Esophagus squamous epithelium (tissue), 5 donors: ENCODE results near the gene ERC2. TPM values are rescaled to one million over a fixed set of nuclear protein-coding genes. Genes with fewer than 3 reads are reported as not detected.
A peak's percentile ranks its signal among the peaks of the same experiment; 100 is the strongest.

Experiments
- DNase-seq: peaks from one replicate; lab custom pipeline; 2025; lab: John Stamatoyannopoulos, UW
- H3K27ac ChIP-seq, 4 donors: fragments of 200-600 bp; sonication (generic); one replicate each; pipeline ENCODE4 v1.5.1; 2016 to 2019; ENCODE audit warnings: mild to moderate bottlenecking in 1 of 4
- H3K27me3 ChIP-seq, 4 donors: fragments of 200-600 bp; sonication (generic); 1 replicate in 3 of 4; 2 replicates in 1 of 4; pipeline versions ENCODE4 v1.5.1 to v1.6.0; 2017 to 2021; ENCODE audit warnings: antibody characterized with exemption in 1 of 4
- H3K36me3 ChIP-seq, 3 donors: fragments of 200-600 bp; sonication (generic); one replicate each; pipeline ENCODE4 v1.5.1; 2016 to 2019
- H3K4me1 ChIP-seq, 3 donors: fragments of 200-600 bp; sonication (generic); one replicate each; pipeline ENCODE4 v1.5.1; 2017 to 2019
- H3K4me3 ChIP-seq, 4 donors: fragments of 200-600 bp; sonication (generic); 1 replicate in 3 of 4; 2 replicates in 1 of 4; pipeline ENCODE4 v1.5.1; 2016 to 2019; ENCODE audit warnings: mild to moderate bottlenecking in 2 of 4, moderate library complexity in 1 of 4
- H3K9me3 ChIP-seq, 3 donors: fragments of 200-600 bp; sonication (generic); one replicate each; pipeline ENCODE4 v1.5.1; 2016 to 2019
- POLR2A ChIP-seq, 4 donors: fragments of 450-650 bp; IDR thresholded peaks; one replicate each; pipeline ENCODE4 v1.6.1; 2017; ENCODE audit warnings: antibody characterized with exemption in 4 of 4, mild to moderate bottlenecking in 4 of 4, moderate library complexity in 3 of 4
- WGBS, 2 donors: methylation state at CpG; one replicate each; pipeline ENCODE4 v1.1.5; 2018; 5-methylcytosine and 5-hydroxymethylcytosine counted together
- intact Hi-C: fragments of 100-400 bp; cut with DNase I; formaldehyde crosslinking; loops from one replicate; pipeline ENCODE4 v1.15.0; 2022
- total RNA-seq, 4 donors: library from RNA; depleted of rRNA; stranded (reverse); fragments of >200 nt; gene quantifications; one replicate each; pipeline ENCODE4 v1.1.0, GENCODE V29; 2016
- TF ChIP-seq, protein P1 (sequence below), 6 experiments: fragments of 450-650 bp in 4 of 6; fragments of 200-600 bp in 2 of 6; sonication (generic) in 2 of 6; IDR thresholded peaks; one replicate each; pipeline ENCODE4 v1.5.1; 2016 to 2019; ENCODE audit warnings: antibody characterized with exemption in 6 of 6, mild to moderate bottlenecking in 4 of 6, moderate library complexity in 4 of 6
- donor health status: DM: yes; HTN: yes; CAD: no.

ERC2 gene
- total RNA-seq, 4 donors from 2014 or later, result 0.12 to 1.9 (median 0.86) TPM

DNA sequence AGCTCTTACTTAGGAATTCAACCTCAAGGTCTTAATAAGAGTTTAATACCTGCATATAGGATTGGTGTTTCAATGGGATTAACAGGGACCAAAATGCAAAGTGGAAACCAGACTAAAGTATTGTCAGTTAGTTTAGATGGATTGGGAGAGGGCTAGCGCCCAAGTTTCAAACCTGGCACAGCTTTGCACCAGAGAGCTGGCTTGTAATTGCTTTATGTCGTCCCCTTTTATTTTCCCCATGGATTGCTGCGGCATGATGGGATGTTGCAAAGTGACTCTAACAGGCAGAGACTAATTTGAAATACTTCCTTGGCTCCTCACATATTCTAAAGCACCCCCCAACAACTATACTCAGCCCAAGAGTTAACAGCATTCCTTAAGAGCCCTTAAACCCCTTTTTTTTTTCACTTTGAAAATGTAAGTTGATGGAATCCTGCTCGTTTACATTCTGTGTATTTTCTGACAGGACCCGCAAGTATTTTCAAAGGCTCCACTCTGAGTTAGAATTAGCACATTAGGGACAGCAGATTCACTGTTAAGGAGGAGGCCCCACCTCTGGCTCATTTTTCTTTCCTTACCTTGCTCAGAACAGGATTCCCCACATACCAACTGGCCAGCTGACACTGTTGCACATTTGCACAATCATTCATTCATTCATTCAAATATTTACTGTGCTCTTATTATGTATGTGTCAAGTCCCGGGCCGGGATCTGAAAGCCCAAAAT, 214.2 kb downstream of the ERC2 start:
- Histone ChIP-seq H3K36me3 (no peaks in the 10 kb centered on the region), H3K27ac (no peak overlapping the region), H3K4me3 (no peak overlapping the region), H3K27me3 (no peaks in the 10 kb centered on the region), H3K9me3 (no peaks in the 10 kb centered on the region), H3K4me1 (no peaks in the 10 kb centered on the region)
- intact Hi-C loops, result no loop called here
- DNase-seq, result no peak
- WGBS, 2 donors, result 61 to 67% methylated on average over 7 of the region's 7 CpGs
- TF ChIP-seq, protein P1, sequence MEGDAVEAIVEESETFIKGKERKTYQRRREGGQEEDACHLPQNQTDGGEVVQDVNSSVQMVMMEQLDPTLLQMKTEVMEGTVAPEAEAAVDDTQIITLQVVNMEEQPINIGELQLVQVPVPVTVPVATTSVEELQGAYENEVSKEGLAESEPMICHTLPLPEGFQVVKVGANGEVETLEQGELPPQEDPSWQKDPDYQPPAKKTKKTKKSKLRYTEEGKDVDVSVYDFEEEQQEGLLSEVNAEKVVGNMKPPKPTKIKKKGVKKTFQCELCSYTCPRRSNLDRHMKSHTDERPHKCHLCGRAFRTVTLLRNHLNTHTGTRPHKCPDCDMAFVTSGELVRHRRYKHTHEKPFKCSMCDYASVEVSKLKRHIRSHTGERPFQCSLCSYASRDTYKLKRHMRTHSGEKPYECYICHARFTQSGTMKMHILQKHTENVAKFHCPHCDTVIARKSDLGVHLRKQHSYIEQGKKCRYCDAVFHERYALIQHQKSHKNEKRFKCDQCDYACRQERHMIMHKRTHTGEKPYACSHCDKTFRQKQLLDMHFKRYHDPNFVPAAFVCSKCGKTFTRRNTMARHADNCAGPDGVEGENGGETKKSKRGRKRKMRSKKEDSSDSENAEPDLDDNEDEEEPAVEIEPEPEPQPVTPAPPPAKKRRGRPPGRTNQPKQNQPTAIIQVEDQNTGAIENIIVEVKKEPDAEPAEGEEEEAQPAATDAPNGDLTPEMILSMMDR (IDR thresholded peaks at IDR 0.05), result no peak
- no peak for TF ChIP-seq POLR2A (IDR thresholded peaks at IDR 0.05)

DNA sequence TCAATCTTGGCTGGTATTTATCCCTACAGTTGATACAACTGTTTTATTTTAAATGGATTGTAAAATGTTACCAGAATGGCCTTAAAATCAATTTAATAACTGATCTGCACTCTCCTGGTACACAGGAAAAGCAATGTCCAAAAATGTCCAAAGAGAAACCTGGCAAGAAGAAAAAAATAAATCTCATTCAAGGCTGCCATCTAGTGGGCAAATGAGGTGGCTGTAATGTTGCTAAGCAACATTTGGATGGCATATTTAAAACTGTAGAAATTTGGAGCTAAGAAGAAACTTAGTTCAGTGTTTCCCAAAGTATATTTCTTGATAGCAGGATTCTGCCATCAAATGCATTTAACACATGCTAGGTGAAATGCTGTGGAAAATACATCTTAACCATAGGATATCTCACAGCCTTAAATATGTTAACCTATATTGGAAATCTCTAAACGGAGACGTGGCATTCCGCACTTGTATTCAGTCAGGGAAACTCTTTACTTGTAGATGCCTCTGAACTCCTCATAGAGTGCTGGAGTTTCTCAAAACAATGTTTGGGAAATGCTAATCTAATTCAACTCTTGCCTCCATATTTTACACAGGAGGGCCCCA, 216.8 kb downstream of the ERC2 start:
- Histone ChIP-seq H3K9me3 (no peaks in the 10 kb centered on the region), H3K4me3 (no peak overlapping the region), H3K27ac (no peak overlapping the region), H3K4me1 (no peaks in the 10 kb centered on the region), H3K27me3 (no peaks in the 10 kb centered on the region), H3K36me3 (no peaks in the 10 kb centered on the region)
- 88 to 92% methylated on average over 3 of the region's 3 CpGs for WGBS, 2 donors
- no peak for DNase-seq
- intact Hi-C loops, result no loop called here
- TF ChIP-seq, protein P1 (IDR thresholded peaks at IDR 0.05), result peak; percentile 45 to 84 (median 70)
- TF ChIP-seq POLR2A (IDR thresholded peaks at IDR 0.05), result no peak

- Histone ChIP-seq H3K36me3 (no peaks in the 10 kb centered on the region), H3K27me3 (no peaks in the 10 kb centered on the region), H3K9me3 (no peaks in the 10 kb centered on the region), H3K4me1 (no peaks in the 10 kb centered on the region), H3K27ac (no peak overlapping the region), H3K4me3 (no peak overlapping the region)
- no peak for DNase-seq
- intact Hi-C loops, result no loop called here
- WGBS, 2 donors, result 61 to 64% methylated on average over 4 of the region's 4 CpGs
- TF ChIP-seq, protein P1 (IDR thresholded peaks at IDR 0.05), result no peak
- no peak for TF ChIP-seq POLR2A (IDR thresholded peaks at IDR 0.05)
These were observed 220.2 kb downstream of the ERC2 start for GRCh38 chr3:56248021-56248420.

- intact Hi-C loops, result no loop called here
- H3K4me1 ChIP-seq, result no peaks in the 10 kb centered on the region
- no peaks in the 10 kb centered on the region for H3K27me3 ChIP-seq
- TF ChIP-seq POLR2A (IDR thresholded peaks at IDR 0.05), result no peak
- TF ChIP-seq, protein P1 (IDR thresholded peaks at IDR 0.05), result no peak
- no peak overlapping the region for H3K27ac ChIP-seq
- WGBS, 2 donors, result 90% methylated on average over 2 of the region's 2 CpGs; no CpG with 5 or more reads in 1 of the 2 donors
- DNase-seq, result no peak
- H3K9me3 ChIP-seq, result no peaks in the 10 kb centered on the region
- no peaks in the 10 kb centered on the region for H3K36me3 ChIP-seq
- no peak overlapping the region for H3K4me3 ChIP-seq
These were observed 230.0 kb downstream of the ERC2 start for GRCh38 chr3:56238299-56238698.

DNA sequence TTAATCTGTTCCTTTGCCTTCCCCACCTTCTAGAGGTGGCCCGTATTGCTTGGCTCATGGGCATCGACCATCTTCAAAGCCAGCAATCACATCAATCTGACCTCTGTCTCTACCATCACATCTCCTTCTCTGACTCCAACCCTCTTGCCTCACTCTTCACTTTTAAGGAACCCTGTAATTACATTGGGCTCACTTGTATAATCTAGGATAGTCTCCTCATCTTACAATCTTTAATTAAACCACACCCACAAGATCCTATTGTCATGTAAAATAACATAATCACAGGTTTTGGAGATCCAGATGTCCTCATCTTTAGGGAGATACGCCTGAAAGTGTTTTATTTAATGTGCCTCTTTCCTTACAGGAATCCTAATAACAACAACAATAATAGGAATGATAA, 234.5 kb downstream of the ERC2 start:
- Histone ChIP-seq H3K27me3 (no peaks in the 10 kb centered on the region), H3K4me3 (no peak overlapping the region), H3K27ac (no peak overlapping the region), H3K9me3 (no peaks in the 10 kb centered on the region), H3K4me1 (no peaks in the 10 kb centered on the region), H3K36me3 (no peaks in the 10 kb centered on the region)
- 84 to 90% methylated on average over 3 of the region's 3 CpGs for WGBS, 2 donors
- TF ChIP-seq, protein P1 (IDR thresholded peaks at IDR 0.05), result no peak
- no peak for TF ChIP-seq POLR2A (IDR thresholded peaks at IDR 0.05)
- intact Hi-C loops, result no loop called here
- no peak for DNase-seq
